ENCODE results near the gene BMP15. TPM values are rescaled to one million over a fixed set of nuclear protein-coding genes. Genes with fewer than 3 reads are reported as not detected.

Gene BMP15
- polyA plus RNA-seq, 1 experiment, result not detected

- no peak overlapping the region for H3K27ac ChIP-seq (ENCODE audit: low read depth, low read length)
- no peak overlapping the region for H3K4me3 ChIP-seq (ENCODE audit: low read depth, low read length)
- no peak for DNase-seq (ENCODE audit: low read depth, low spot score)
- no peaks in the 10 kb centered on the region for H3K27me3 ChIP-seq (ENCODE audit: control insufficient read depth, insufficient read depth, low read length)
- H3K9me3 ChIP-seq (ENCODE audit: control insufficient read depth, insufficient read depth, low read length), result no peaks in the 10 kb centered on the region
- ChIA-PET CTCF (no interaction called here), POLR2A (no interaction called here)
- TF ChIP-seq CTCF (IDR thresholded peaks at IDR 0.05; ENCODE audit: low read depth, low read length), result no peak
Measured at GRCh38 chrX:50962156-50962555, 51.6 kb downstream of the BMP15 start.

- POLR2A ChIA-PET, result no interaction called here
- no peak for DNase-seq (ENCODE audit: low read depth, low spot score)
- H3K4me3 ChIP-seq (ENCODE audit: low read depth, low read length), result no peak overlapping the region
- CTCF ChIA-PET, result no interaction called here
- H3K27me3 ChIP-seq (ENCODE audit: control insufficient read depth, insufficient read depth, low read length), result no peaks in the 10 kb centered on the region
- no peaks in the 10 kb centered on the region for H3K9me3 ChIP-seq (ENCODE audit: control insufficient read depth, insufficient read depth, low read length)
- no peak for TF ChIP-seq CTCF (IDR thresholded peaks at IDR 0.05; ENCODE audit: low read depth, low read length)
- no peak overlapping the region for H3K27ac ChIP-seq (ENCODE audit: low read depth, low read length)
Measured at GRCh38 chrX:50963842-50964241, 53.3 kb downstream of the BMP15 start.

Other genes with a start within 250 kb of the BMP15 start
- gene SHROOM4, start 96.5 kb upstream of the BMP15 start, polyA plus RNA-seq (2011; rRNA removed), result 1.0 and 1.1 TPM in 2 replicates

Data from AG04450 (cell line).